ENCODE measurements around the gene RASA2. TPM values are rescaled to one million over a fixed set of nuclear protein-coding genes. Genes with fewer than 3 reads are reported as not detected.

Gene RASA2
- total and polyA plus RNA-seq, 2 of the 8 experiments (the other 6 are each of a cell fraction or from before 2014, with no cell fraction given), result 3.5 to 15.9 TPM

DNA sequence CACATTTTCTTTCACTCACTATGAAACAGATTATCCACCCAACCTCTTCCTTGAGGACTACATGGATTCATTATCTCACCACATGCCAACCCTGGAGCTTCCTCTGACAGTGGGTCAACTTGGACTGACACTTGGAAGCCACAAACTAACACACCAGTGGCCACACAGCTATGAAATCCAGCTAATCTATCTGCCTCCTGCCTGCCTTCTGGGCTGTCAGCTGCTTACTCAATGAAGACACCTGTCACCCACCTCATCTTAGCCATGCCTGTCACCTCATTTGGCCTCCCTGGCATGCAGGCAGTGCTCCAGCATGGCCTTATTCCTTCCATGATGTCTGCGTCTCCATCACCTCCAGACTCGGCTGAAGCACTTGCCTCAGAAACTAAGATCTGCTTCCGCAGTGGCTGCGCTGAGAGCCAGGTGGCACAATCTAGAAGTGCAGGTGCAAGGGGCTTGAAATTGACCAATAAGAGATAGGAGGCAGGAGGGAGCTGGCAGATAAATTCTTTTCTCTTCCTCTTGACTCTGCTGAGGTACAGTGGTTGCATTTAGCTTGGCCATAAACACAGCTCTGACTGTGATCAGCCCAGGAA lies 146.1 kb downstream of the RASA2 start (continued):
- TF ChIP-seq, protein P1, sequence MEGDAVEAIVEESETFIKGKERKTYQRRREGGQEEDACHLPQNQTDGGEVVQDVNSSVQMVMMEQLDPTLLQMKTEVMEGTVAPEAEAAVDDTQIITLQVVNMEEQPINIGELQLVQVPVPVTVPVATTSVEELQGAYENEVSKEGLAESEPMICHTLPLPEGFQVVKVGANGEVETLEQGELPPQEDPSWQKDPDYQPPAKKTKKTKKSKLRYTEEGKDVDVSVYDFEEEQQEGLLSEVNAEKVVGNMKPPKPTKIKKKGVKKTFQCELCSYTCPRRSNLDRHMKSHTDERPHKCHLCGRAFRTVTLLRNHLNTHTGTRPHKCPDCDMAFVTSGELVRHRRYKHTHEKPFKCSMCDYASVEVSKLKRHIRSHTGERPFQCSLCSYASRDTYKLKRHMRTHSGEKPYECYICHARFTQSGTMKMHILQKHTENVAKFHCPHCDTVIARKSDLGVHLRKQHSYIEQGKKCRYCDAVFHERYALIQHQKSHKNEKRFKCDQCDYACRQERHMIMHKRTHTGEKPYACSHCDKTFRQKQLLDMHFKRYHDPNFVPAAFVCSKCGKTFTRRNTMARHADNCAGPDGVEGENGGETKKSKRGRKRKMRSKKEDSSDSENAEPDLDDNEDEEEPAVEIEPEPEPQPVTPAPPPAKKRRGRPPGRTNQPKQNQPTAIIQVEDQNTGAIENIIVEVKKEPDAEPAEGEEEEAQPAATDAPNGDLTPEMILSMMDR (IDR thresholded peaks at IDR 0.05; ENCODE audit: control extremely low read depth in 1 of 3, insufficient read depth in 1 of 3, low read depth in 1 of 3, low read length in 3 of 3), result peak; percentile 20 to 38 (median 35)
- TF ChIP-seq KDM4A (IDR thresholded peaks at IDR 0.05; ENCODE audit: low read depth, low read length, severe bottlenecking) (no peak), CHD2 (IDR thresholded peaks at IDR 0.05; ENCODE audit: low read length) (no peak), ASH2L (IDR thresholded peaks at IDR 0.05; ENCODE audit: low read length) (no peak), TCF12 (IDR thresholded peaks at IDR 0.05; ENCODE audit: low read depth, low read length) (no peak), KDM5A (IDR thresholded peaks at IDR 0.05; ENCODE audit: low read length) (no peak), SIX5 (IDR thresholded peaks at IDR 0.05; ENCODE audit: low read depth, low read length) (no peak)
- TF ChIP-seq, protein P2, sequence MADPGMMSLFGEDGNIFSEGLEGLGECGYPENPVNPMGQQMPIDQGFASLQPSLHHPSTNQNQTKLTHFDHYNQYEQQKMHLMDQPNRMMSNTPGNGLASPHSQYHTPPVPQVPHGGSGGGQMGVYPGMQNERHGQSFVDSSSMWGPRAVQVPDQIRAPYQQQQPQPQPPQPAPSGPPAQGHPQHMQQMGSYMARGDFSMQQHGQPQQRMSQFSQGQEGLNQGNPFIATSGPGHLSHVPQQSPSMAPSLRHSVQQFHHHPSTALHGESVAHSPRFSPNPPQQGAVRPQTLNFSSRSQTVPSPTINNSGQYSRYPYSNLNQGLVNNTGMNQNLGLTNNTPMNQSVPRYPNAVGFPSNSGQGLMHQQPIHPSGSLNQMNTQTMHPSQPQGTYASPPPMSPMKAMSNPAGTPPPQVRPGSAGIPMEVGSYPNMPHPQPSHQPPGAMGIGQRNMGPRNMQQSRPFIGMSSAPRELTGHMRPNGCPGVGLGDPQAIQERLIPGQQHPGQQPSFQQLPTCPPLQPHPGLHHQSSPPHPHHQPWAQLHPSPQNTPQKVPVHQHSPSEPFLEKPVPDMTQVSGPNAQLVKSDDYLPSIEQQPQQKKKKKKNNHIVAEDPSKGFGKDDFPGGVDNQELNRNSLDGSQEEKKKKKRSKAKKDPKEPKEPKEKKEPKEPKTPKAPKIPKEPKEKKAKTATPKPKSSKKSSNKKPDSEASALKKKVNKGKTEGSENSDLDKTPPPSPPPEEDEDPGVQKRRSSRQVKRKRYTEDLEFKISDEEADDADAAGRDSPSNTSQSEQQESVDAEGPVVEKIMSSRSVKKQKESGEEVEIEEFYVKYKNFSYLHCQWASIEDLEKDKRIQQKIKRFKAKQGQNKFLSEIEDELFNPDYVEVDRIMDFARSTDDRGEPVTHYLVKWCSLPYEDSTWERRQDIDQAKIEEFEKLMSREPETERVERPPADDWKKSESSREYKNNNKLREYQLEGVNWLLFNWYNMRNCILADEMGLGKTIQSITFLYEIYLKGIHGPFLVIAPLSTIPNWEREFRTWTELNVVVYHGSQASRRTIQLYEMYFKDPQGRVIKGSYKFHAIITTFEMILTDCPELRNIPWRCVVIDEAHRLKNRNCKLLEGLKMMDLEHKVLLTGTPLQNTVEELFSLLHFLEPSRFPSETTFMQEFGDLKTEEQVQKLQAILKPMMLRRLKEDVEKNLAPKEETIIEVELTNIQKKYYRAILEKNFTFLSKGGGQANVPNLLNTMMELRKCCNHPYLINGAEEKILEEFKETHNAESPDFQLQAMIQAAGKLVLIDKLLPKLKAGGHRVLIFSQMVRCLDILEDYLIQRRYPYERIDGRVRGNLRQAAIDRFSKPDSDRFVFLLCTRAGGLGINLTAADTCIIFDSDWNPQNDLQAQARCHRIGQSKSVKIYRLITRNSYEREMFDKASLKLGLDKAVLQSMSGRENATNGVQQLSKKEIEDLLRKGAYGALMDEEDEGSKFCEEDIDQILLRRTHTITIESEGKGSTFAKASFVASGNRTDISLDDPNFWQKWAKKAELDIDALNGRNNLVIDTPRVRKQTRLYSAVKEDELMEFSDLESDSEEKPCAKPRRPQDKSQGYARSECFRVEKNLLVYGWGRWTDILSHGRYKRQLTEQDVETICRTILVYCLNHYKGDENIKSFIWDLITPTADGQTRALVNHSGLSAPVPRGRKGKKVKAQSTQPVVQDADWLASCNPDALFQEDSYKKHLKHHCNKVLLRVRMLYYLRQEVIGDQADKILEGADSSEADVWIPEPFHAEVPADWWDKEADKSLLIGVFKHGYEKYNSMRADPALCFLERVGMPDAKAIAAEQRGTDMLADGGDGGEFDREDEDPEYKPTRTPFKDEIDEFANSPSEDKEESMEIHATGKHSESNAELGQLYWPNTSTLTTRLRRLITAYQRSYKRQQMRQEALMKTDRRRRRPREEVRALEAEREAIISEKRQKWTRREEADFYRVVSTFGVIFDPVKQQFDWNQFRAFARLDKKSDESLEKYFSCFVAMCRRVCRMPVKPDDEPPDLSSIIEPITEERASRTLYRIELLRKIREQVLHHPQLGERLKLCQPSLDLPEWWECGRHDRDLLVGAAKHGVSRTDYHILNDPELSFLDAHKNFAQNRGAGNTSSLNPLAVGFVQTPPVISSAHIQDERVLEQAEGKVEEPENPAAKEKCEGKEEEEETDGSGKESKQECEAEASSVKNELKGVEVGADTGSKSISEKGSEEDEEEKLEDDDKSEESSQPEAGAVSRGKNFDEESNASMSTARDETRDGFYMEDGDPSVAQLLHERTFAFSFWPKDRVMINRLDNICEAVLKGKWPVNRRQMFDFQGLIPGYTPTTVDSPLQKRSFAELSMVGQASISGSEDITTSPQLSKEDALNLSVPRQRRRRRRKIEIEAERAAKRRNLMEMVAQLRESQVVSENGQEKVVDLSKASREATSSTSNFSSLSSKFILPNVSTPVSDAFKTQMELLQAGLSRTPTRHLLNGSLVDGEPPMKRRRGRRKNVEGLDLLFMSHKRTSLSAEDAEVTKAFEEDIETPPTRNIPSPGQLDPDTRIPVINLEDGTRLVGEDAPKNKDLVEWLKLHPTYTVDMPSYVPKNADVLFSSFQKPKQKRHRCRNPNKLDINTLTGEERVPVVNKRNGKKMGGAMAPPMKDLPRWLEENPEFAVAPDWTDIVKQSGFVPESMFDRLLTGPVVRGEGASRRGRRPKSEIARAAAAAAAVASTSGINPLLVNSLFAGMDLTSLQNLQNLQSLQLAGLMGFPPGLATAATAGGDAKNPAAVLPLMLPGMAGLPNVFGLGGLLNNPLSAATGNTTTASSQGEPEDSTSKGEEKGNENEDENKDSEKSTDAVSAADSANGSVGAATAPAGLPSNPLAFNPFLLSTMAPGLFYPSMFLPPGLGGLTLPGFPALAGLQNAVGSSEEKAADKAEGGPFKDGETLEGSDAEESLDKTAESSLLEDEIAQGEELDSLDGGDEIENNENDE (IDR thresholded peaks at IDR 0.05; ENCODE audit: insufficient replicate concordance, low read length), result no peak

All from H1 (cell line).